Ovary (tissue), 9 donors: ENCODE results near the gene GNL3L. TPM values are rescaled to one million over a fixed set of nuclear protein-coding genes. Genes with fewer than 3 reads are reported as not detected.

ENCODE experiments used
- DNase-seq, 5 donors: peaks; one replicate each; pipeline ENCODE4 v3.0.0-alpha.2; 2019 to 2020
- H3K27ac ChIP-seq, 2 donors: fragments of 200-600 bp; one replicate each; pipeline versions ENCODE4 v1.5.1 to v1.8.0; 2019 to 2022
- H3K27me3 ChIP-seq: fragments of 200-600 bp; one replicate; pipeline ENCODE4 v1.8.0; 2022
- H3K36me3 ChIP-seq: fragments of 200-600 bp; sonication (generic); one replicate; pipeline ENCODE4 v1.5.1; 2019
- H3K4me1 ChIP-seq: one replicate; pipeline ENCODE4 v1.8.1; 2013; ENCODE audit warnings: mild to moderate bottlenecking, moderate library complexity; ENCODE audit not compliant: insufficient read depth
- H3K4me3 ChIP-seq: fragments of 200-600 bp; sonication (generic); one replicate; pipeline ENCODE4 v1.5.1; 2017
- H3K9me3 ChIP-seq, 2 donors: fragments of 200-600 bp in 1 of 2; sonication (generic) in 1 of 2; one replicate each; pipeline versions ENCODE4 v1.5.1 to v1.8.1; 2013 to 2019; ENCODE audit warnings: mild to moderate bottlenecking in 1 of 2, moderate library complexity in 1 of 2
- EP300 ChIP-seq: sonication (generic); formaldehyde crosslinking; IDR thresholded peaks from one replicate; pipeline ENCODE4 v1.6.1; 2017; ENCODE audit warnings: antibody characterized with exemption
- POLR2A ChIP-seq: fragments of 450-650 bp; IDR thresholded peaks from one replicate; pipeline ENCODE4 v1.6.1; 2017; ENCODE audit warnings: antibody characterized with exemption, mild to moderate bottlenecking, moderate library complexity
- WGBS, 3 donors: extraction: QIAGEN DNeasy Blood & Tissue Kit in 1 of 3; methylation state at CpG; one replicate each; pipeline versions ENCODE4 v1.1.5 to v1.1.7; 2013 to 2017; 5-methylcytosine and 5-hydroxymethylcytosine counted together
- intact Hi-C, 4 donors: fragments of 100-400 bp; cut with DNase I; formaldehyde crosslinking; loops; one replicate each; pipeline versions ENCODE4 v1.11.0 to v1.15.1; 2022 to 2023
- polyA plus RNA-seq, 2 donors: library from polyadenylated mRNA; stranded (reverse); fragments of 200-250 nt in 1 of 2; fragments of 350-450 nt in 1 of 2; fragmentation: Illumina TruSeq in 1 of 2; extraction: RNeasy Lipid Tissue Mini Kit (QIAGEN cat#74804) in 1 of 2; gene quantifications; one replicate each; pipeline ENCODE4 v1.2.3, GENCODE V29; 2013 to 2014
- total RNA-seq, 7 donors: library from RNA; depleted of rRNA in 2 of 7; stranded (reverse); fragments of >200 nt in 2 of 7; fragmentation: NEBNext Ultra II Directional in 3 of 7; extraction: Animal tissue kit (Norgen Biotek cat#: 25700) in 3 of 7; gene quantifications; one replicate each; pipeline versions ENCODE4 v1.1.0 to v1.2.4, GENCODE V29; 2016 to 2023
- TF ChIP-seq, protein P1 (sequence below), 3 donors: fragments of 450-650 bp in 2 of 3; fragments of 200-600 bp in 1 of 3; IDR thresholded peaks; one replicate each; pipeline versions ENCODE4 v1.5.1 to v1.8.0; 2016 to 2022; ENCODE audit warnings: antibody characterized with exemption in 3 of 3, mild to moderate bottlenecking in 1 of 3
- donor health status: DM: no; HTN: no; CAD: no; lungs with moderate emphysema.
- donor health status: DM: no; HTN: no; CAD: no.
- donor health status: Bipolar disorder and iron deficiency.
- donor health status: DM: yes; HTN: yes; CAD: no.
- donor health status: DM: no; HTN: no; CAD: no.
- donor health status: DM: yes; HTN: yes; CAD: no.

The GNL3L gene
- total and polyA plus RNA-seq, 9 donors = 5.8 to 42.2 (median 23.8) TPM

DNA sequence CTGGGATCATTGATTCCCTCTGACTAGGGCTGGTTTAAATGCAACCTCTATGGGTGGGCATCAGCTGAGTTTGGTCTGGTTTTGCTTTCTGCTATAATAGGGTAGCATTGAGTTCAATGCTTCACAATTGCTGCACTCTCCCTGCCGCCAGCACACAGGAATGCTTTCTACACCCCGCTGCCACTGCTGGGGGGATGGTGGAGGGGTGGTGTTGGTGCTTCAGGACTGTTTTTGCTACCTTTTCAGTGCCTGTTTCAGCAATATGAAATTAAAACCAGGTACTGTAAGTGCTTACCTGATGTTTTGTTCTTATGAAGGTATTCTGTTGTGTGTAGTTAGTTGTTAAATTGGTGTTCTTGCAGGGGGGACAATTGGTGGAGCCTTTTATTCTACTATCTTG, 67.7 kb downstream of the GNL3L start:
- DNase-seq = no peak
- intact Hi-C loops = no loop called here
- WGBS, 3 donors = 63 to 81% (median 64%) methylated on average over 2 of the region's 2 CpGs

DNA sequence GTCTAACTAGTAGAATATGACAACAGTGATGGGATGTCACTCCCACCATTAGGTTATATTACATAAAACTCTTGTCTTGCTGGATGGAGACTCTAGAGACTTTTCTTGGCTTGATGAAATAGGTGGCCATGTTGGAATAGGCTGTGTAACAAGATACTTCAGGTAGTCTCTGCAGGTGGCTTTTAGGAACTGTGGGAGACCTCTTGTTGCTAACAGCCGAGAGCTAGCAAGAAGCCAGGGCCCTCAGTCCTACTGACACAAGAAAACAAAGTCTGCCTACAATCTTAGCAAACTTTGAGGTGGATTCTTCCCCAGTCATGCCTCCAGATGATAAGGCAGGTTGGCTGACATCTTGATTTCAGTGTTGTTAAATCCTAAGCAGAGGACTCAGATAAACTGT, 72.5 kb downstream of the GNL3L start:
- Histone ChIP-seq H3K27ac (no peak overlapping the region), H3K4me1 (no peaks in the 10 kb centered on the region), H3K27me3 (no peaks in the 10 kb centered on the region), H3K9me3 (no peaks in the 10 kb centered on the region), H3K36me3 (no peaks in the 10 kb centered on the region), H3K4me3 (no peak overlapping the region)
- no peak for TF ChIP-seq EP300
- no peak for TF ChIP-seq POLR2A
- intact Hi-C loops = no loop called here
- DNase-seq = no peak
- 58 to 65% (median 58%) methylated on average over 1 of the region's 1 CpG for WGBS, 3 donors

More for the DNA sequence above, 67.7 kb downstream of the GNL3L start:
- Histone ChIP-seq H3K4me1 (no peaks in the 10 kb centered on the region), H3K9me3 (no peaks in the 10 kb centered on the region), H3K36me3 (no peaks in the 10 kb centered on the region), H3K4me3 (no peak overlapping the region), H3K27ac (no peak overlapping the region), H3K27me3 (no peaks in the 10 kb centered on the region)
- TF ChIP-seq, protein P1, sequence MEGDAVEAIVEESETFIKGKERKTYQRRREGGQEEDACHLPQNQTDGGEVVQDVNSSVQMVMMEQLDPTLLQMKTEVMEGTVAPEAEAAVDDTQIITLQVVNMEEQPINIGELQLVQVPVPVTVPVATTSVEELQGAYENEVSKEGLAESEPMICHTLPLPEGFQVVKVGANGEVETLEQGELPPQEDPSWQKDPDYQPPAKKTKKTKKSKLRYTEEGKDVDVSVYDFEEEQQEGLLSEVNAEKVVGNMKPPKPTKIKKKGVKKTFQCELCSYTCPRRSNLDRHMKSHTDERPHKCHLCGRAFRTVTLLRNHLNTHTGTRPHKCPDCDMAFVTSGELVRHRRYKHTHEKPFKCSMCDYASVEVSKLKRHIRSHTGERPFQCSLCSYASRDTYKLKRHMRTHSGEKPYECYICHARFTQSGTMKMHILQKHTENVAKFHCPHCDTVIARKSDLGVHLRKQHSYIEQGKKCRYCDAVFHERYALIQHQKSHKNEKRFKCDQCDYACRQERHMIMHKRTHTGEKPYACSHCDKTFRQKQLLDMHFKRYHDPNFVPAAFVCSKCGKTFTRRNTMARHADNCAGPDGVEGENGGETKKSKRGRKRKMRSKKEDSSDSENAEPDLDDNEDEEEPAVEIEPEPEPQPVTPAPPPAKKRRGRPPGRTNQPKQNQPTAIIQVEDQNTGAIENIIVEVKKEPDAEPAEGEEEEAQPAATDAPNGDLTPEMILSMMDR (IDR thresholded peaks at IDR 0.05) = no peak
- TF ChIP-seq POLR2A = no peak
- no peak for TF ChIP-seq EP300

Other genes with a start within 250 kb of the GNL3L start
- gene WNK3, start 172.2 kb upstream of the GNL3L start, total RNA-seq = 10 to 100 TPM in 5 of 7 donors, 1 to 10 TPM in 2; 5.6 to 42.8 (median 11.7) TPM
- gene WNK3, start 172.2 kb upstream of the GNL3L start, polyA plus RNA-seq = 1 to 10 TPM; 1.8 to 2.2 TPM
- gene TSR2, start 89.8 kb upstream of the GNL3L start, total RNA-seq = 10 to 100 TPM; 15.7 to 41.3 (median 37.4) TPM
- 10 to 100 TPM; 39.9 to 70.8 TPM for gene TSR2, start 89.8 kb upstream of the GNL3L start, polyA plus RNA-seq
- gene FGD1, start 34.0 kb upstream of the GNL3L start, total RNA-seq = 10 to 100 TPM in 5 of 7 donors, 1 to 10 TPM in 2; 4.3 to 14.7 (median 13.0) TPM
- 1 to 10 TPM; 5.3 to 6.3 TPM for gene FGD1, start 34.0 kb upstream of the GNL3L start, polyA plus RNA-seq